Stomach (tissue), 9 donors: ENCODE data around the gene C4BPB. TPM values are rescaled to one million over a fixed set of nuclear protein-coding genes. Genes with fewer than 3 reads are reported as not detected.

Source experiments
- DNase-seq, 2 donors: peaks; one replicate each; pipeline versions ENCODE4 v3.0.0 to v3.0.0-alpha.2; 2013 to 2019
- H3K27ac ChIP-seq, 5 donors: fragments of 200-600 bp in 4 of 5; sonication (generic) in 4 of 5; one replicate each; pipeline ENCODE4 v1.5.1; 2013 to 2019; ENCODE audit warnings: mild to moderate bottlenecking in 1 of 5, moderate library complexity in 1 of 5
- H3K27me3 ChIP-seq, 3 donors: fragments of 200-600 bp; sonication (generic); one replicate each; pipeline ENCODE4 v1.5.1; 2017 to 2019; ENCODE audit warnings: mixed run types in 1 of 3
- H3K36me3 ChIP-seq, 4 donors: fragments of 200-600 bp; sonication (generic); 1 replicate in 3 of 4; 2 replicates in 1 of 4; pipeline ENCODE4 v1.5.1; 2016 to 2019
- H3K4me1 ChIP-seq, 4 donors: fragments of 200-600 bp; sonication (generic); one replicate each; pipeline ENCODE4 v1.5.1; 2016 to 2019
- H3K4me3 ChIP-seq, 4 donors: fragments of 200-600 bp; sonication (generic) in 3 of 4; one replicate each; pipeline ENCODE4 v1.5.1; 2016 to 2019; ENCODE audit warnings: mild to moderate bottlenecking in 1 of 4
- H3K9me3 ChIP-seq, 4 donors: fragments of 200-600 bp; sonication (generic); one replicate each; pipeline ENCODE4 v1.5.1; 2016 to 2019
- EP300 ChIP-seq: sonication (generic); formaldehyde crosslinking; IDR thresholded peaks from one replicate; pipeline ENCODE4 v1.6.1; 2017; ENCODE audit warnings: antibody characterized with exemption
- POLR2A ChIP-seq, 4 donors: fragments of 450-650 bp; IDR thresholded peaks; one replicate each; pipeline ENCODE4 v1.6.1; 2016; ENCODE audit warnings: antibody characterized with exemption in 4 of 4, control low read depth in 2 of 4, mild to moderate bottlenecking in 1 of 4, moderate library complexity in 1 of 4
- POLR2AphosphoS5 ChIP-seq, 3 donors: sonication (generic); formaldehyde crosslinking; IDR thresholded peaks; one replicate each; pipeline ENCODE4 v1.6.1; 2016; ENCODE audit warnings: antibody characterized with exemption in 3 of 3
- WGBS, 5 donors: extraction: QIAGEN DNeasy Blood & Tissue Kit in 3 of 5; methylation state at CpG; one replicate each; pipeline versions ENCODE4 v1.1.5 to v1.1.7; 2013 to 2018; 5-methylcytosine and 5-hydroxymethylcytosine counted together
- intact Hi-C: fragments of 100-400 bp; cut with DNase I; formaldehyde crosslinking; loops from one replicate; pipeline ENCODE4 v1.15.1; 2023; ENCODE audit warnings: low total_unique reads
- polyA plus RNA-seq, 3 donors: library from polyadenylated mRNA; stranded (reverse); fragments of 200-250 nt; gene quantifications; one replicate each; pipeline ENCODE4 v1.2.3, GENCODE V29; 2013
- total RNA-seq, 5 donors: library from RNA; depleted of rRNA; stranded (reverse); fragments of >200 nt; gene quantifications; one replicate each; pipeline versions ENCODE4 v1.1.0 to v1.2.3, GENCODE V29; 2014 to 2016
- TF ChIP-seq, protein P1 (sequence below), 7 experiments: fragments of 450-650 bp in 4 of 7; fragments of 200-600 bp in 3 of 7; sonication (generic) in 3 of 7; IDR thresholded peaks; one replicate each; pipeline ENCODE4 v1.5.1; 2016 to 2019; ENCODE audit warnings: antibody characterized with exemption in 7 of 7, control low read depth in 2 of 7, mild to moderate bottlenecking in 1 of 7
- donor health status: healthy with polysubstance abuse.
- donor health status: Bipolar disorder and iron deficiency.
- donor health status: healthy.

C4BPB gene
- total and polyA plus RNA-seq, 8 donors = 3.5 to 18.9 (median 8.5) TPM; not detected in 3

DNA sequence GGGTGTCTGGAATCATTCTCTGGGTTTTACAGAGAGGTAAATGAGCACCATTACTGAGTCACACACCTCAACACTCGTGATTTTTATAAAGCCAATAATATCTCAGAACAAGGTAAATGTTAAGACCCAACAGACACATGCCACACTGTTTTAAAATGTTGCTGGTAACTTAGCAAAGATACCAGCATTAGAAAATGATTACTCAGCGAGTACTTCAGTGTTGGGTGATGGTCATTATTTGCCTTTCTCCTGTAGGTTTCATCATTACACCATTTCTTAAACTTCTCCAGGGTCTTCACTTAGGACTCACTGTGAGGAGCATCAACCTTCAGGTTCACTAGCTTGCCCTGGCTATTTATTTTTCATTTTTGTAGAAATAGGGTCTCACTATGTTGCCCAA lies 6.9 kb upstream of the C4BPB start:
- Histone ChIP-seq H3K4me3 (no peak overlapping the region), H3K27ac (no peak overlapping the region), H3K9me3 (no peaks in the 10 kb centered on the region), H3K4me1 (peaks cover 0 to 28% (median 13%) of the 10 kb centered on the region in 4 donors), H3K36me3 (peaks cover 0 to 18% (median 12%) of the 10 kb centered on the region in 4 donors), H3K27me3 (no peaks in the 10 kb centered on the region)
- WGBS, 5 donors = 77 to 85% (median 79%) methylated on average over 2 of the region's 2 CpGs
- DNase-seq = no peak
- TF ChIP-seq POLR2A (IDR thresholded peaks at IDR 0.05) (no peak), EP300 (no peak), POLR2AphosphoS5 (IDR thresholded peaks at IDR 0.05) (no peak)
- TF ChIP-seq, protein P1, sequence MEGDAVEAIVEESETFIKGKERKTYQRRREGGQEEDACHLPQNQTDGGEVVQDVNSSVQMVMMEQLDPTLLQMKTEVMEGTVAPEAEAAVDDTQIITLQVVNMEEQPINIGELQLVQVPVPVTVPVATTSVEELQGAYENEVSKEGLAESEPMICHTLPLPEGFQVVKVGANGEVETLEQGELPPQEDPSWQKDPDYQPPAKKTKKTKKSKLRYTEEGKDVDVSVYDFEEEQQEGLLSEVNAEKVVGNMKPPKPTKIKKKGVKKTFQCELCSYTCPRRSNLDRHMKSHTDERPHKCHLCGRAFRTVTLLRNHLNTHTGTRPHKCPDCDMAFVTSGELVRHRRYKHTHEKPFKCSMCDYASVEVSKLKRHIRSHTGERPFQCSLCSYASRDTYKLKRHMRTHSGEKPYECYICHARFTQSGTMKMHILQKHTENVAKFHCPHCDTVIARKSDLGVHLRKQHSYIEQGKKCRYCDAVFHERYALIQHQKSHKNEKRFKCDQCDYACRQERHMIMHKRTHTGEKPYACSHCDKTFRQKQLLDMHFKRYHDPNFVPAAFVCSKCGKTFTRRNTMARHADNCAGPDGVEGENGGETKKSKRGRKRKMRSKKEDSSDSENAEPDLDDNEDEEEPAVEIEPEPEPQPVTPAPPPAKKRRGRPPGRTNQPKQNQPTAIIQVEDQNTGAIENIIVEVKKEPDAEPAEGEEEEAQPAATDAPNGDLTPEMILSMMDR (IDR thresholded peaks at IDR 0.05) = no peak
- intact Hi-C loops = no loop called here

- Histone ChIP-seq H3K36me3 (peaks cover 0 to 8% (median 7%) of the 10 kb centered on the region in 4 donors), H3K27ac (no peak overlapping the region), H3K27me3 (no peaks in the 10 kb centered on the region), H3K4me1 (peaks cover 3 to 31% (median 14%) of the 10 kb centered on the region in 4 donors), H3K4me3 (no peak overlapping the region), H3K9me3 (no peaks in the 10 kb centered on the region)
- TF ChIP-seq EP300 = no peak
- no peak for TF ChIP-seq POLR2AphosphoS5 (IDR thresholded peaks at IDR 0.05)
- TF ChIP-seq, protein P1 (IDR thresholded peaks at IDR 0.05) = no peak
- no peak for TF ChIP-seq POLR2A (IDR thresholded peaks at IDR 0.05)
- DNase-seq = no peak
- intact Hi-C loops = no loop called here
- WGBS, 5 donors = 42 to 72% (median 54%) methylated on average over 2 of the region's 2 CpGs
These were observed 4.4 kb upstream of the C4BPB start for GRCh38 chr1:207084232-207084631.

GRCh38 chr1:207084701-207085180 lies 3.9 kb upstream of the C4BPB start:
- intact Hi-C loops = no loop called here

DNA sequence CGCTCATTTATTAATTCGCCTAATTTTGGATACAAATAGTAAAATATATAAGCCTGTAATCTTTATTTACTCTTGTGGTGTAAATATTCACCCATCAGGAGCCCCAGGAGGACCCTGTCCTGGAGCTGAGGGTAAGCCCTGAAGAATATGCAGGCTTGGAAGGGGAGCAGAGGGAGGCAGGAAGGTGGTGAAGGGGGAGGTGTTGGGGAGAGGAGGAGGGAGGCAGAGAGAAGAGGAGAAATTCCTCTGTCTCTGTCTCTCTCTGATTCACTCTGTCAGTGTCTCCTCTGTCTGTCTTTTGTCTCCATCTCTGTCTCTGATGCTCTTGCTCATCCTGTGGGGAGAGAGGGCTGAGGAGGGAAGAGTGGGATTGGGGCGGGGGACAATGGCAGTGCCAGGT lies 2.8 kb upstream of the C4BPB start:
- intact Hi-C loops = no loop called here
- WGBS, 5 donors = 58 to 68% (median 65%) methylated on average over 3 of the region's 3 CpGs
- peaks cover 7 to 36% (median 16%) of the 10 kb centered on the region in 4 donors for H3K4me1 ChIP-seq
- H3K9me3 ChIP-seq = no peaks in the 10 kb centered on the region
- H3K36me3 ChIP-seq = no peaks in the 10 kb centered on the region
- H3K27ac ChIP-seq = no peak overlapping the region
- DNase-seq = no peak
- H3K27me3 ChIP-seq = no peaks in the 10 kb centered on the region
- TF ChIP-seq POLR2A (IDR thresholded peaks at IDR 0.05) = no peak
- TF ChIP-seq, protein P1 (IDR thresholded peaks at IDR 0.05) = no peak
- TF ChIP-seq POLR2AphosphoS5 (IDR thresholded peaks at IDR 0.05) = no peak
- no peak for TF ChIP-seq EP300
- no peak overlapping the region for H3K4me3 ChIP-seq

More at GRCh38 chr1:207084701-207085180, 3.9 kb upstream of the C4BPB start:
- peaks cover 5 to 31% (median 15%) of the 10 kb centered on the region in 4 donors for H3K4me1 ChIP-seq
- peaks cover 0 to 3% (median 2%) of the 10 kb centered on the region in 4 donors for H3K36me3 ChIP-seq
- 18 to 23% (median 21%) methylated on average over 8 of the region's 8 CpGs for WGBS, 5 donors
- TF ChIP-seq POLR2AphosphoS5 (IDR thresholded peaks at IDR 0.05) = peak in 1 of 3 donors; percentile 67
- TF ChIP-seq EP300 = no peak
- no peak for TF ChIP-seq POLR2A (IDR thresholded peaks at IDR 0.05)
- TF ChIP-seq, protein P1 (IDR thresholded peaks at IDR 0.05) = peak in 5 of 7 experiments; percentile 30 to 77 (median 63)
- H3K27ac ChIP-seq = no peak overlapping the region
- DNase-seq = peak; percentile 57 to 88
- no peak overlapping the region for H3K4me3 ChIP-seq
- no peaks in the 10 kb centered on the region for H3K27me3 ChIP-seq
- H3K9me3 ChIP-seq = no peaks in the 10 kb centered on the region
